Neural cell (in vitro differentiated cells): ENCODE results near the gene STRADA. TPM values are rescaled to one million over a fixed set of nuclear protein-coding genes. Genes with fewer than 3 reads are reported as not detected.

ENCODE experiments used
- H2AFZ ChIP-seq: fragments of 200-600, 300-800 bp; sonication (generic), shearing (Covaris generic); 2 replicates; pipeline ENCODE4 v1.6.0; 2014; ENCODE audit warnings: low read depth, mild to moderate bottlenecking, antibody characterized with exemption, low read length, moderate library complexity
- H3F3A ChIP-seq: fragments of 200-600 bp; shearing (Covaris generic); 2 replicates; pipeline ENCODE4 v1.6.1; 2016; ENCODE audit warnings: mild to moderate bottlenecking, moderate library complexity, mixed read lengths, antibody characterized with exemption, low read length; ENCODE audit not compliant: insufficient read depth, poor library complexity, severe bottlenecking
- H3K27ac ChIP-seq: fragments of 200-600, 300-800 bp; sonication (generic), shearing (Covaris generic); 2 replicates; pipeline ENCODE4 v1.5.1; 2014; ENCODE audit warnings: mild to moderate bottlenecking, low read length, moderate library complexity
- H3K27me3 ChIP-seq: fragments of 300-800, 200-600 bp; sonication (generic), shearing (Covaris generic); 2 replicates; pipeline ENCODE4 v1.6.0; 2014; ENCODE audit warnings: mild to moderate bottlenecking, low read depth, low read length, moderate library complexity; ENCODE audit not compliant: insufficient read depth
- H3K36me3 ChIP-seq: fragments of 300-800, 200-600 bp; sonication (generic), shearing (Covaris generic); 2 replicates; pipeline ENCODE4 v1.5.1; 2014; ENCODE audit warnings: mild to moderate bottlenecking, antibody characterized with exemption, low read length, moderate library complexity; ENCODE audit not compliant: insufficient read depth
- H3K4me2 ChIP-seq: fragments of 300-800, 200-600 bp; sonication (generic), shearing (Covaris generic); 2 replicates; pipeline ENCODE4 v1.6.0; 2014; ENCODE audit warnings: mild to moderate bottlenecking, low read length
- H3K4me3 ChIP-seq: fragments of 300-800, 200-600 bp; sonication (generic), shearing (Covaris generic); 2 replicates; pipeline ENCODE4 v1.5.1; 2014; ENCODE audit warnings: mild to moderate bottlenecking, low read length, moderate library complexity
- H3K79me2 ChIP-seq: fragments of 200-600 bp; shearing (Covaris generic); replicated peaks from 2 replicates; pipeline ENCODE4 v1.6.0; 2014; ENCODE audit warnings: mild to moderate bottlenecking, low read length, moderate library complexity; ENCODE audit not compliant: insufficient read depth
- H3K9ac ChIP-seq: fragments of 300-800, 200-600 bp; sonication (generic), shearing (Covaris generic); 2 replicates; pipeline ENCODE4 v1.6.1; 2016; ENCODE audit warnings: mild to moderate bottlenecking, low read length, mixed read lengths
- H3K9me2 ChIP-seq: fragments of 200-600 bp; shearing (Covaris generic); 2 replicates; pipeline ENCODE4 v1.6.1; 2016; ENCODE audit warnings: mild to moderate bottlenecking, low read length, mixed read lengths; ENCODE audit not compliant: insufficient read depth
- H3K9me3 ChIP-seq: fragments of 200-600, 300-800 bp; sonication (generic), shearing (Covaris generic); 2 replicates; pipeline ENCODE4 v1.6.1; 2016; ENCODE audit warnings: mild to moderate bottlenecking, mixed run types, low read length, moderate library complexity, mixed read lengths
- H4K20me1 ChIP-seq: fragments of 200-600 bp; shearing (Covaris generic); 2 replicates; pipeline ENCODE4 v1.6.1; 2016; ENCODE audit warnings: mild to moderate bottlenecking, mixed run types; ENCODE audit not compliant: insufficient read depth
- EP300 ChIP-seq: fragments of 450-650 bp; conservative IDR thresholded peaks from 2 replicates; pipeline ENCODE4 v1.6.1; 2014; ENCODE audit warnings: antibody characterized with exemption, mild to moderate bottlenecking, moderate library complexity; ENCODE audit not compliant: poor library complexity, severe bottlenecking
- EZH2 ChIP-seq: fragments of 200-600, 300-800 bp; shearing (Covaris generic), sonication (generic); IDR thresholded peaks from 2 replicates; pipeline ENCODE4 v1.6.1; 2014; ENCODE audit warnings: antibody characterized with exemption, low read length, borderline replicate concordance, mild to moderate bottlenecking; ENCODE audit not compliant: insufficient read depth, poor library complexity, severe bottlenecking
- MXI1 ChIP-seq: fragments of 450-650 bp; conservative IDR thresholded peaks from 2 replicates; pipeline ENCODE4 v1.6.1; 2014; ENCODE audit warnings: antibody characterized with exemption, mild to moderate bottlenecking; ENCODE audit not compliant: poor library complexity, severe bottlenecking
- POLR2AphosphoS5 ChIP-seq: IDR thresholded peaks from 2 replicates; pipeline ENCODE4 v1.6.1; 2012
- RAD21 ChIP-seq: fragments of 450-650 bp; conservative IDR thresholded peaks from 2 replicates; pipeline ENCODE4 v1.6.1; 2014; ENCODE audit warnings: antibody characterized with exemption, mild to moderate bottlenecking, moderate library complexity
- SMC3 ChIP-seq: fragments of 450-650 bp; conservative IDR thresholded peaks from 2 replicates; pipeline ENCODE4 v1.6.1; 2014; ENCODE audit warnings: antibody characterized with exemption, mild to moderate bottlenecking, moderate library complexity; ENCODE audit not compliant: poor library complexity
- TAF1 ChIP-seq: IDR thresholded peaks from 2 replicates; pipeline ENCODE4 v1.6.1; 2012; ENCODE audit warnings: low read depth
- polyA plus RNA-seq: library from polyadenylated mRNA; depleted of rRNA; stranded (reverse); fragments of >200 nt; gene quantifications from 2 replicates; pipeline ENCODE4 v1.2.3, GENCODE V29; 2014
- TF ChIP-seq, protein P1 (sequence below): IDR thresholded peaks from 2 replicates; pipeline ENCODE4 v1.6.1; 2012; ENCODE audit warnings: borderline replicate concordance
- TF ChIP-seq, protein P2 (sequence below): fragments of 450-650 bp; IDR thresholded peaks from 2 replicates; pipeline ENCODE4 v1.5.1; 2014; ENCODE audit warnings: antibody characterized with exemption, mild to moderate bottlenecking, moderate library complexity; ENCODE audit not compliant: poor library complexity, severe bottlenecking

The STRADA gene
- polyA plus RNA-seq, 1 donor from 2014 or later = 18.4 TPM

DNA sequence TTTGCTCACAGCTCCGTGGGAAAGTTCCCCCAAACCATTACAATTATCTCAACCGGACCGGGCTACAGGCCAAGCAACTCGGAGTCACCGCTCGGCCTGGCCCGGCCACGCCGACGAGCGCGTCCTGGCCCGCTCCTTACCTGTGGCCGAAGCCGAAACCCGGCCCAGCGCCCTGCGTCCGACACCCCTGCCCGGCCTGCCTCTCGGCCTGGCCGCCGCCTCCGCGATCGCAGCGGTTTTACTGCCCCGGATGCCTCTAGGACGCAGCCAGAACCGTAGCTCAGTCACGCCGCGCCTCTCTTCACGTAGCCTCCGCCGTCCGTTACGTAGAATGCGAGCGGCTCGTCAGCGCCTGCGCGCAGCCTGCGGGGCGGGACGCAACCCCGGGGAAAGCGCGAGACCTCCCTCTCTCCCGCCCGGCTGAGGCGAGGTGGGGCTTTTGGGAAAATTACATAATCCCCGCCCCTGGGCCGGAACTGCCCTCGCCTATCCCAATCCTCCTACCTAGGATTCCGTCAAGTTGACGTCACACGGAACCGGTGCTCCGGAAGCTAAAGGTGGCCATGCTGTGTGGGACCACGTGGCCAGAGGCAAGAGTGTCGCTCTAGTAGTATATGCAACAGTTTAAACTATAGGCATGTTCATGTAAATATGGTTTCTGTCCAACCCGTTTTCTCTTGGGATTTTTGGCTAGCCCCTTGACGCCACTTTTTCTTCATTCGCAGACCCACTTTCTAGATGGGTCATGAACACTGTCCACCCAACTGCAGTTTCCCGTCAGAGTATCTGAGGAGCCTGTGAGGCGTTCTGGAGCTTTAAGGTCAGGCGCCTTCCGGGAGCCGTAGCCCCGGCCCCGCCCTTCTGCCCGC is 31.9 kb upstream of the STRADA start, which contains the start of gene CCDC47:
TSS of gene CCDC47 (minus strand) at position 326 of the 869 bp plus-strand sequence. CDS start 7,422 bp downstream, outside the sequence.
- Histone ChIP-seq H4K20me1 (peaks cover 16% of the 10 kb centered on the region), H3K9me2 (no peaks in the 10 kb centered on the region), H3F3A (no peaks in the 10 kb centered on the region), H3K36me3 (no peaks in the 10 kb centered on the region), H3K9ac (peak within 1 kb of the TSS; percentile 96), H3K79me2 (peaks cover 70% of the 10 kb centered on the region), H2AFZ (peak within 1 kb of the TSS; percentile 51), H3K27me3 (no peaks in the 10 kb centered on the region), H3K9me3 (no peaks in the 10 kb centered on the region), H3K4me3 (peak within 1 kb of the TSS; percentile 80), H3K27ac (peak within 1 kb of the TSS; percentile 90), H3K4me2 (peak within 1 kb of the TSS; percentile 21)
- TF ChIP-seq SMC3 = peak; percentile 12
- no peak for TF ChIP-seq RAD21
- TF ChIP-seq TAF1 = peak; percentile 22
- peak; percentile 69 for TF ChIP-seq EP300
- TF ChIP-seq, protein P1, sequence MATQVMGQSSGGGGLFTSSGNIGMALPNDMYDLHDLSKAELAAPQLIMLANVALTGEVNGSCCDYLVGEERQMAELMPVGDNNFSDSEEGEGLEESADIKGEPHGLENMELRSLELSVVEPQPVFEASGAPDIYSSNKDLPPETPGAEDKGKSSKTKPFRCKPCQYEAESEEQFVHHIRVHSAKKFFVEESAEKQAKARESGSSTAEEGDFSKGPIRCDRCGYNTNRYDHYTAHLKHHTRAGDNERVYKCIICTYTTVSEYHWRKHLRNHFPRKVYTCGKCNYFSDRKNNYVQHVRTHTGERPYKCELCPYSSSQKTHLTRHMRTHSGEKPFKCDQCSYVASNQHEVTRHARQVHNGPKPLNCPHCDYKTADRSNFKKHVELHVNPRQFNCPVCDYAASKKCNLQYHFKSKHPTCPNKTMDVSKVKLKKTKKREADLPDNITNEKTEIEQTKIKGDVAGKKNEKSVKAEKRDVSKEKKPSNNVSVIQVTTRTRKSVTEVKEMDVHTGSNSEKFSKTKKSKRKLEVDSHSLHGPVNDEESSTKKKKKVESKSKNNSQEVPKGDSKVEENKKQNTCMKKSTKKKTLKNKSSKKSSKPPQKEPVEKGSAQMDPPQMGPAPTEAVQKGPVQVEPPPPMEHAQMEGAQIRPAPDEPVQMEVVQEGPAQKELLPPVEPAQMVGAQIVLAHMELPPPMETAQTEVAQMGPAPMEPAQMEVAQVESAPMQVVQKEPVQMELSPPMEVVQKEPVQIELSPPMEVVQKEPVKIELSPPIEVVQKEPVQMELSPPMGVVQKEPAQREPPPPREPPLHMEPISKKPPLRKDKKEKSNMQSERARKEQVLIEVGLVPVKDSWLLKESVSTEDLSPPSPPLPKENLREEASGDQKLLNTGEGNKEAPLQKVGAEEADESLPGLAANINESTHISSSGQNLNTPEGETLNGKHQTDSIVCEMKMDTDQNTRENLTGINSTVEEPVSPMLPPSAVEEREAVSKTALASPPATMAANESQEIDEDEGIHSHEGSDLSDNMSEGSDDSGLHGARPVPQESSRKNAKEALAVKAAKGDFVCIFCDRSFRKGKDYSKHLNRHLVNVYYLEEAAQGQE = no peak
- TF ChIP-seq EZH2 = no peak
- TF ChIP-seq, protein P2, sequence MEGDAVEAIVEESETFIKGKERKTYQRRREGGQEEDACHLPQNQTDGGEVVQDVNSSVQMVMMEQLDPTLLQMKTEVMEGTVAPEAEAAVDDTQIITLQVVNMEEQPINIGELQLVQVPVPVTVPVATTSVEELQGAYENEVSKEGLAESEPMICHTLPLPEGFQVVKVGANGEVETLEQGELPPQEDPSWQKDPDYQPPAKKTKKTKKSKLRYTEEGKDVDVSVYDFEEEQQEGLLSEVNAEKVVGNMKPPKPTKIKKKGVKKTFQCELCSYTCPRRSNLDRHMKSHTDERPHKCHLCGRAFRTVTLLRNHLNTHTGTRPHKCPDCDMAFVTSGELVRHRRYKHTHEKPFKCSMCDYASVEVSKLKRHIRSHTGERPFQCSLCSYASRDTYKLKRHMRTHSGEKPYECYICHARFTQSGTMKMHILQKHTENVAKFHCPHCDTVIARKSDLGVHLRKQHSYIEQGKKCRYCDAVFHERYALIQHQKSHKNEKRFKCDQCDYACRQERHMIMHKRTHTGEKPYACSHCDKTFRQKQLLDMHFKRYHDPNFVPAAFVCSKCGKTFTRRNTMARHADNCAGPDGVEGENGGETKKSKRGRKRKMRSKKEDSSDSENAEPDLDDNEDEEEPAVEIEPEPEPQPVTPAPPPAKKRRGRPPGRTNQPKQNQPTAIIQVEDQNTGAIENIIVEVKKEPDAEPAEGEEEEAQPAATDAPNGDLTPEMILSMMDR = peak; percentile 12
- peak; percentile 100 for TF ChIP-seq MXI1
- TF ChIP-seq POLR2AphosphoS5 = peak; percentile 95

DNA sequence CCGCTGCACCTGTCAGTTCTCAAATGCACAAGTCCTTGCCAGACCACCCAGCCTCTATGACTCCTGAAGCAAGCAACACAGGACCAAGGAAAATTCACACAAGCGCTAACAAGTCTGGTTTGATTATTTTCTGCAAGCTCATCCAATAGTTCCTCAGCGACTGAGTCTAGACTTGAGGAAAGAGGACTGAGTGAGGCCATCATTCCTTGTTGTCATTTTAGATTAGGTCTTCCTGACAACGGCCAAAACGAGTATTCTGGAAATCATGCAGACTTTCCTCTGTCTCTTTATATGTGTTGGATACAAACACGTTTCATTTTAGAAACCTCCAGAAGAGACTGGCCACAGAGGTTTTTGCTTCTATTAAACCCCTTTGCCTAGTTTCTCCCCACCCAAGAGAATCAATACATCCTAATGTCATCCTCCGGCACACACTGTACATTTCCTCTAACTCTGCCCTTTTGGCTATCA is 31.2 kb upstream of the STRADA start:
- peaks cover 68% of the 10 kb centered on the region for H3K79me2 ChIP-seq
- TF ChIP-seq, protein P1 = no peak
- TF ChIP-seq, protein P2 = no peak
- TF ChIP-seq POLR2AphosphoS5 = no peak
- TF ChIP-seq SMC3 = no peak
- no peak for TF ChIP-seq EP300
- no peak for TF ChIP-seq EZH2
- TF ChIP-seq MXI1 = no peak
- TF ChIP-seq TAF1 = no peak
- TF ChIP-seq RAD21 = no peak
- H3K9me2 ChIP-seq = no peaks in the 10 kb centered on the region
- no peaks in the 10 kb centered on the region for H3K27me3 ChIP-seq
- H2AFZ ChIP-seq = peak overlapping the region; percentile 36
- peak overlapping the region; percentile 80 for H3K4me3 ChIP-seq
- H3K9me3 ChIP-seq = no peaks in the 10 kb centered on the region
- peak overlapping the region; percentile 89 for H3K9ac ChIP-seq
- no peaks in the 10 kb centered on the region for H3F3A ChIP-seq
- peak overlapping the region; percentile 21 for H3K4me2 ChIP-seq
- no peaks in the 10 kb centered on the region for H3K36me3 ChIP-seq
- peaks cover 16% of the 10 kb centered on the region for H4K20me1 ChIP-seq
- H3K27ac ChIP-seq = peak overlapping the region; percentile 88
